HG03103 (cell line): ENCODE measurements around the gene MRS2.

Source experiments
- ATAC-seq: cut with Tn5 transposase; IDR thresholded peaks from one replicate; pipeline ENCODE4 v1.9.1; 2021; ENCODE audit warnings: low read depth; ENCODE audit not compliant: unreplicated experiment

Gene MRS2

GRCh38 chr6:24460966-24461365 is 58.2 kb downstream of the MRS2 start:
- ATAC-seq, result no peak

- ATAC-seq, result no peak
Observed at GRCh38 chr6:24464253-24465038, 61.7 kb downstream of the MRS2 start.

- no peak for ATAC-seq
Observed at GRCh38 chr6:24469811-24470210, 67.1 kb downstream of the MRS2 start.

- ATAC-seq, result no peak
Observed at GRCh38 chr6:24472181-24472580, 69.4 kb downstream of the MRS2 start.
